Body of pancreas (tissue), 4 donors: ENCODE measurements around the gene RAC2.

Experiments used
- POLR2A ChIP-seq, 3 donors: fragments of 450-650 bp; IDR thresholded peaks; one replicate each; pipeline ENCODE4 v1.6.1; 2016; ENCODE audit warnings: antibody characterized with exemption in 3 of 3, mild to moderate bottlenecking in 2 of 3
- TF ChIP-seq, protein P1 (sequence below), 7 experiments: fragments of 450-650 bp in 4 of 7; fragments of 200-600 bp in 3 of 7; sonication (generic) in 3 of 7; IDR thresholded peaks; one replicate each; pipeline ENCODE4 v1.5.1; 2016 to 2019; ENCODE audit warnings: antibody characterized with exemption in 7 of 7

- TF ChIP-seq, protein P1, sequence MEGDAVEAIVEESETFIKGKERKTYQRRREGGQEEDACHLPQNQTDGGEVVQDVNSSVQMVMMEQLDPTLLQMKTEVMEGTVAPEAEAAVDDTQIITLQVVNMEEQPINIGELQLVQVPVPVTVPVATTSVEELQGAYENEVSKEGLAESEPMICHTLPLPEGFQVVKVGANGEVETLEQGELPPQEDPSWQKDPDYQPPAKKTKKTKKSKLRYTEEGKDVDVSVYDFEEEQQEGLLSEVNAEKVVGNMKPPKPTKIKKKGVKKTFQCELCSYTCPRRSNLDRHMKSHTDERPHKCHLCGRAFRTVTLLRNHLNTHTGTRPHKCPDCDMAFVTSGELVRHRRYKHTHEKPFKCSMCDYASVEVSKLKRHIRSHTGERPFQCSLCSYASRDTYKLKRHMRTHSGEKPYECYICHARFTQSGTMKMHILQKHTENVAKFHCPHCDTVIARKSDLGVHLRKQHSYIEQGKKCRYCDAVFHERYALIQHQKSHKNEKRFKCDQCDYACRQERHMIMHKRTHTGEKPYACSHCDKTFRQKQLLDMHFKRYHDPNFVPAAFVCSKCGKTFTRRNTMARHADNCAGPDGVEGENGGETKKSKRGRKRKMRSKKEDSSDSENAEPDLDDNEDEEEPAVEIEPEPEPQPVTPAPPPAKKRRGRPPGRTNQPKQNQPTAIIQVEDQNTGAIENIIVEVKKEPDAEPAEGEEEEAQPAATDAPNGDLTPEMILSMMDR (IDR thresholded peaks at IDR 0.05) = no peak
- no peak for TF ChIP-seq POLR2A (IDR thresholded peaks at IDR 0.05)
Measured at GRCh38 chr22:37206118-37206840, 37.8 kb downstream of the RAC2 start.
